Measurements from ENCODE around the gene PSMA8.
"Not testable (repeated sequence)": the region's sequence is repeated elsewhere in the genome, so short reads cannot be mapped to it uniquely, and the experiment has no call there.

PSMA8 gene

GRCh38 chr18:26104035-26104434 lies 29.6 kb upstream of the PSMA8 start:
- H3K4me3 Mint-ChIP-seq: no peak overlapping the region
- H3K27me3 Mint-ChIP-seq (ENCODE audit: low read depth): no peaks in the 10 kb centered on the region
- no peak for TF ChIP-seq CTCF (IDR thresholded peaks at IDR 0.05; ENCODE audit: unreplicated experiment in 3 of 3)
- H3K36me3 Mint-ChIP-seq (ENCODE audit: low read depth): no peaks in the 10 kb centered on the region
- H3K27ac Mint-ChIP-seq: no peak overlapping the region
- peaks cover 9% of the 10 kb centered on the region for H3K9me3 Mint-ChIP-seq
- no peaks in the 10 kb centered on the region for H3K4me1 Mint-ChIP-seq

GRCh38 chr18:26119246-26119645 lies 14.4 kb upstream of the PSMA8 start:
- no peak overlapping the region for H3K4me3 Mint-ChIP-seq
- no peaks in the 10 kb centered on the region for H3K4me1 Mint-ChIP-seq

GRCh38 chr18:26121476-26121875 lies 12.2 kb upstream of the PSMA8 start:
- no peak for TF ChIP-seq CTCF (IDR thresholded peaks at IDR 0.05; ENCODE audit: unreplicated experiment in 3 of 3)
- no peaks in the 10 kb centered on the region for H3K4me1 Mint-ChIP-seq
- no peaks in the 10 kb centered on the region for H3K36me3 Mint-ChIP-seq (ENCODE audit: low read depth)
- H3K4me3 Mint-ChIP-seq: no peak overlapping the region
- H3K27me3 Mint-ChIP-seq (ENCODE audit: low read depth): peaks cover 4% of the 10 kb centered on the region
- H3K27ac Mint-ChIP-seq: no peak overlapping the region
- peaks cover 29% of the 10 kb centered on the region for H3K9me3 Mint-ChIP-seq

More at GRCh38 chr18:26119246-26119645, 14.4 kb upstream of the PSMA8 start:
- Mint-ChIP-seq H3K9me3 (peaks cover 32% of the 10 kb centered on the region), H3K36me3 (ENCODE audit: low read depth) (no peaks in the 10 kb centered on the region), H3K27ac (no peak overlapping the region), H3K27me3 (ENCODE audit: low read depth) (peaks cover 4% of the 10 kb centered on the region)
- no peak for TF ChIP-seq CTCF (IDR thresholded peaks at IDR 0.05; ENCODE audit: unreplicated experiment in 3 of 3)

GRCh38 chr18:26121994-26122393 lies 11.7 kb upstream of the PSMA8 start:
- not testable (repeated sequence) for H3K27ac Mint-ChIP-seq; H3K36me3 Mint-ChIP-seq (ENCODE audit: low read depth); H3K27me3 Mint-ChIP-seq (ENCODE audit: low read depth); H3K4me1 Mint-ChIP-seq; H3K4me3 Mint-ChIP-seq
- peaks cover 29% of the 10 kb centered on the region for H3K9me3 Mint-ChIP-seq

GRCh38 chr18:26127786-26128185 lies 5.9 kb upstream of the PSMA8 start:
- no peak overlapping the region for H3K27ac Mint-ChIP-seq
- no peak overlapping the region for H3K4me3 Mint-ChIP-seq
- peaks cover 4% of the 10 kb centered on the region for H3K27me3 Mint-ChIP-seq (ENCODE audit: low read depth)
- TF ChIP-seq CTCF (IDR thresholded peaks at IDR 0.05; ENCODE audit: unreplicated experiment in 3 of 3): no peak
- H3K4me1 Mint-ChIP-seq: no peaks in the 10 kb centered on the region
- peaks cover 10% of the 10 kb centered on the region for H3K9me3 Mint-ChIP-seq
- no peaks in the 10 kb centered on the region for H3K36me3 Mint-ChIP-seq (ENCODE audit: low read depth)

- not testable (repeated sequence) for H3K4me3 Mint-ChIP-seq; H3K9me3 Mint-ChIP-seq; H3K27me3 Mint-ChIP-seq (ENCODE audit: low read depth); H3K27ac Mint-ChIP-seq; H3K36me3 Mint-ChIP-seq (ENCODE audit: low read depth); H3K4me1 Mint-ChIP-seq
Measured at GRCh38 chr18:26128192-26128591, 5.5 kb upstream of the PSMA8 start.

GRCh38 chr18:26134107-26134506 lies 438 bp downstream of the PSMA8 start:
- H3K36me3 Mint-ChIP-seq (ENCODE audit: low read depth): no peaks in the 10 kb centered on the region
- H3K27me3 Mint-ChIP-seq (ENCODE audit: low read depth): no peaks in the 10 kb centered on the region
- no peak for TF ChIP-seq CTCF (IDR thresholded peaks at IDR 0.05; ENCODE audit: unreplicated experiment in 3 of 3)
- peaks cover 3% of the 10 kb centered on the region for H3K9me3 Mint-ChIP-seq
- H3K4me3 Mint-ChIP-seq: no peak overlapping the region
- H3K27ac Mint-ChIP-seq: peak overlapping the region in 1 of 3 experiments; percentile 79
- H3K4me1 Mint-ChIP-seq: peaks cover 16% of the 10 kb centered on the region

Data from nephron (organoid).